ENCODE data around the gene PIAS2. TPM values are rescaled to one million over a fixed set of nuclear protein-coding genes. Genes with fewer than 3 reads are reported as not detected.

Gene PIAS2
- total and polyA plus RNA-seq, 2 of the 13 experiments (the other 11 are each of a cell fraction or from before 2014, with no cell fraction given): 12.2 to 12.7 TPM

DNA sequence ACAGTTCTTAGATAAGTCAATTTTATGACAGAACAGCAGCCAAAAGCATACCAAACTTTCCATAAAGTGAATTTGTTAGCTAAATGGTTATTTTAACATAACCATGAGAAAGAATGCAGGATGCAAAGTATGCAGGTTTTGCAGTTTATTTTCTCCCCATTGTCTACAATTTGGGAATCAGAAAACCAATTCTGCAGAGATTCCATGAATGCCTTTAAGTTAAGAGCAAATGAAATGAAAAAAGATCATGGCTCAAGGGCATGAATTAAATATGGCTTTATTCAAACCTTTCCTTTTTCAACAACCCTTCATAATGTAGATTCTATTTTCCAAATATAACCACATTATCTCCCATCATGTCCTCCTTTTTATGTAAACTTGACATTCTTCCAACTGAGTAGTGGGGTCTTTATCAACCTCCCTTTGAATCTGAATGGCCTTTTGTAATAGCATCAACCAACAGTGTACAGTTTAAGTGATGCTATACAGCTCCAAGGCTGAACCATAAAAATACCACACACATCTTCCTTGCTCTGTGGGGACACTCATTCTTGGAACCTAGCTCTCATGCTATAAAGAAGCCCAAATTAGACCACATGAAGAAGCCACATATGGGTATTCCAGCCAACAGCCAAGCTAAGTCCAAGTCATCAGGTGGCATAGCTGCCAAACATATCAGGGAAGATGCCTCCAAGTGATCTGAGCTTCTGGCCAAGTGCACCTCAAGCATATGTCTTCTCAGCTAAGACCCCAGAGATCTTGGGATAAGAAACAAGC, 49.8 kb downstream of the PIAS2 start:
- H4K20me1 ChIP-seq (ENCODE audit: insufficient read depth, low read length): no peaks in the 10 kb centered on the region; the same call in 1 of the 2 replicates
- H2AFZ ChIP-seq (ENCODE audit: low read length): no peak overlapping the region
- no peak overlapping the region for H3K4me3 ChIP-seq (replicated peaks in 1 of 3; ENCODE audit: insufficient read depth in 1 of 3, low read depth in 2 of 3, low read length in 3 of 3)
- H3K27ac ChIP-seq (ENCODE audit: extremely low read length, insufficient read depth, low read length): no peak overlapping the region
- ChIA-PET CTCF (ENCODE audit: low intra/inter-chr PET ratio, low total read pairs) (no interaction called here), POLR2A (no interaction called here)
- no TSS peak for BruUV-seq (replicated peaks)
- TF ChIP-seq ZNF44 (CRISPR knock-in tag; IDR thresholded peaks at IDR 0.05): no peak
- TF ChIP-seq ZNF558 (CRISPR knock-in tag; IDR thresholded peaks at IDR 0.05; ENCODE audit: borderline replicate concordance): no peak
- no peak for TF ChIP-seq ZNF296 (CRISPR knock-in tag; conservative IDR thresholded peaks at IDR 0.05)
- no peak for TF ChIP-seq ZNF781 (CRISPR knock-in tag; IDR thresholded peaks at IDR 0.05; ENCODE audit: borderline replicate concordance, not compliant biosample characterization)
- TF ChIP-seq ZBTB3 (CRISPR knock-in tag; IDR thresholded peaks at IDR 0.05; ENCODE audit: borderline replicate concordance, low read depth): no peak
- TF ChIP-seq HMG20B (CRISPR knock-in tag; conservative IDR thresholded peaks at IDR 0.05): no peak
- no peak for TF ChIP-seq NCOR1 (IDR thresholded peaks at IDR 0.05; ENCODE audit: borderline replicate concordance, low read length)
- TF ChIP-seq PHB2 (IDR thresholded peaks at IDR 0.05; ENCODE audit: partially characterized antibody): no peak
- no peak for TF ChIP-seq RORA (CRISPR knock-in tag; IDR thresholded peaks at IDR 0.05)
- TF ChIP-seq, protein P1, sequence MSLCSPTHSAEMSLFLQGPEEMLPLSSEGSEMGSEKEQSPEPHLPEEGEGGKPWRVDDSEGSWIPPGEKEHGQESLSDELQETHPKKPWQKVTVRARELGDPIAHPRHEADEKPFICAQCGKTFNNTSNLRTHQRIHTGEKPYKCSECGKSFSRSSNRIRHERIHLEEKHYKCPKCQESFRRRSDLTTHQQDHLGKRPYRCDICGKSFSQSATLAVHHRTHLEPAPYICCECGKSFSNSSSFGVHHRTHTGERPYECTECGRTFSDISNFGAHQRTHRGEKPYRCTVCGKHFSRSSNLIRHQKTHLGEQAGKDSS (CRISPR knock-in tag; IDR thresholded peaks at IDR 0.05; ENCODE audit: borderline replicate concordance, low read depth): no peak
- TF ChIP-seq AHR (CRISPR knock-in tag; IDR thresholded peaks at IDR 0.05): no peak
- TF ChIP-seq SMARCE1 (IDR thresholded peaks at IDR 0.05; ENCODE audit: borderline replicate concordance): no peak
- no peak for TF ChIP-seq MIER3 (CRISPR knock-in tag; IDR thresholded peaks at IDR 0.05; ENCODE audit: borderline replicate concordance)
- FAIRE-seq (no peak), ATAC-seq (no peak), DNase-seq (ENCODE audit: low spot score) (no peak)
- peaks cover 3% of the 10 kb centered on the region for H3K79me2 ChIP-seq (ENCODE audit: insufficient read depth, low read length)
- peaks cover 0 to 3% of the 10 kb centered on the region in 2 experiments; a peak in 2 of 5 replicates for H3K36me3 ChIP-seq (replicated peaks in 1 of 2; ENCODE audit: control insufficient read depth in 1 of 2, insufficient read depth in 2 of 2, low read length in 2 of 2)
- peaks cover 9% of the 10 kb centered on the region; the same call in 1 of the 2 replicates for H3K9me3 ChIP-seq (ENCODE audit: low read length)
- in situ Hi-C loops (cut with HindIII; ENCODE audit: extremely low pct_ligation_motif_present, low pct_unique_long_range_greater_than_20kb): no loop called here
- H3K4me1 ChIP-seq (ENCODE audit: insufficient read depth, low read length): peaks cover 6% of the 10 kb centered on the region
- intact Hi-C loops (cut with micrococcal nuclease; ENCODE audit: unreplicated experiment): no loop called here
- H3K4me2 ChIP-seq (ENCODE audit: low read depth, low read length): no peak overlapping the region
- H3K27me3 ChIP-seq (ENCODE audit: control insufficient read depth in 1 of 2, insufficient read depth in 2 of 2, low read length in 2 of 2): no peaks in the 10 kb centered on the region
- H3K9ac ChIP-seq (ENCODE audit: insufficient read depth, low read depth, low read length): no peak overlapping the region
